ENCODE measurements around the gene HAGHL.
A peak's percentile ranks its signal among the peaks of the same experiment; 100 is the strongest.

DNA sequence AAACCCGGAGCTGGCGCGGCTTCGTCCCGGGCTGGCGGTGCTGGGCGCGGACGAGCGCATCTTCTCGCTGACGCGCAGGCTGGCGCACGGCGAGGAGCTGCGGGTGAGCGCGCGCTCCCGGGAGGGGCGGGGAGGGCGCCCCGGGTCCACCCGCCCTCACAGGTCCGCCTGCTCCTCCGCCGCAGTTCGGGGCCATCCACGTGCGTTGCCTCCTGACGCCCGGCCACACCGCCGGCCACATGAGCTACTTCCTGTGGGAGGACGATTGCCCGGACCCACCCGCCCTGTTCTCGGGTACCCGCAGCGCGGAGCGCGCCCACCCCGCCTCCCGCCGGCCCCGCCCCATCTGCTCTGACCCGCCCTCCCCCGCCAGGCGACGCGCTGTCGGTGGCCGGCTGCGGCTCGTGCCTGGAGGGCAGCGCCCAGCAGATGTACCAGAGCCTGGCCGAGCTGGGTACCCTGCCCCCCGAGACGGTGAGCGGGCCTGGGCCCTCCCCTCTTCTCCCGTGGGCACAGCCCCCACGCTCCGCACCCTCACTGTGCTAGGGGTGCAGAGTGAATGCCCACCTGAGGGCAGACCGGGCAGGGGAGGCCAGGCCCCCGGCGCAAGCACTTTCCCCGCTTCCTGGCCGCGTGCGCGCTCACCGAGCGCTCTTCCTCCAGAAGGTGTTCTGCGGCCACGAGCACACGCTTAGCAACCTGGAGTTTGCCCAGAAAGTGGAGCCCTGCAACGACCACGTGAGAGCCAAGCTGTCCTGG is 1.4 kb downstream of the HAGHL start:
- TF ChIP-seq, protein P1, sequence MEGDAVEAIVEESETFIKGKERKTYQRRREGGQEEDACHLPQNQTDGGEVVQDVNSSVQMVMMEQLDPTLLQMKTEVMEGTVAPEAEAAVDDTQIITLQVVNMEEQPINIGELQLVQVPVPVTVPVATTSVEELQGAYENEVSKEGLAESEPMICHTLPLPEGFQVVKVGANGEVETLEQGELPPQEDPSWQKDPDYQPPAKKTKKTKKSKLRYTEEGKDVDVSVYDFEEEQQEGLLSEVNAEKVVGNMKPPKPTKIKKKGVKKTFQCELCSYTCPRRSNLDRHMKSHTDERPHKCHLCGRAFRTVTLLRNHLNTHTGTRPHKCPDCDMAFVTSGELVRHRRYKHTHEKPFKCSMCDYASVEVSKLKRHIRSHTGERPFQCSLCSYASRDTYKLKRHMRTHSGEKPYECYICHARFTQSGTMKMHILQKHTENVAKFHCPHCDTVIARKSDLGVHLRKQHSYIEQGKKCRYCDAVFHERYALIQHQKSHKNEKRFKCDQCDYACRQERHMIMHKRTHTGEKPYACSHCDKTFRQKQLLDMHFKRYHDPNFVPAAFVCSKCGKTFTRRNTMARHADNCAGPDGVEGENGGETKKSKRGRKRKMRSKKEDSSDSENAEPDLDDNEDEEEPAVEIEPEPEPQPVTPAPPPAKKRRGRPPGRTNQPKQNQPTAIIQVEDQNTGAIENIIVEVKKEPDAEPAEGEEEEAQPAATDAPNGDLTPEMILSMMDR (IDR thresholded peaks at IDR 0.05; ENCODE audit: extremely low read depth in 1 of 2, insufficient read depth in 1 of 2, low read depth in 1 of 2, low read length in 2 of 2) = no peak
- TF ChIP-seq FOS (IDR thresholded peaks at IDR 0.05; ENCODE audit: borderline replicate concordance, insufficient read depth, low read length) = no peak
- peak; percentile 46 for TF ChIP-seq MYC (IDR thresholded peaks at IDR 0.05; ENCODE audit: low read depth, low read length)
- TF ChIP-seq EZH2 (IDR thresholded peaks at IDR 0.05; ENCODE audit: borderline replicate concordance, low read depth, low read length, severe bottlenecking) = no peak
- TF ChIP-seq, protein P2, sequence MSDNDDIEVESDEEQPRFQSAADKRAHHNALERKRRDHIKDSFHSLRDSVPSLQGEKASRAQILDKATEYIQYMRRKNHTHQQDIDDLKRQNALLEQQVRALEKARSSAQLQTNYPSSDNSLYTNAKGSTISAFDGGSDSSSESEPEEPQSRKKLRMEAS (IDR thresholded peaks at IDR 0.05; ENCODE audit: insufficient read depth, insufficient read length) = peak; percentile 68
- peak; percentile 17 for TF ChIP-seq POLR2A (IDR thresholded peaks at IDR 0.05; ENCODE audit: low read depth, low read length)
- peak; percentile 39 for TF ChIP-seq POLR2AphosphoS5 (IDR thresholded peaks at IDR 0.05; ENCODE audit: insufficient read depth, low read depth, low read length)
- TF ChIP-seq JUN (IDR thresholded peaks at IDR 0.05; ENCODE audit: borderline replicate concordance, insufficient read depth, insufficient read length, low read depth) = no peak
